ENCODE data around the gene FOXR1. TPM values are rescaled to one million over a fixed set of nuclear protein-coding genes. Genes with fewer than 3 reads are reported as not detected.

FOXR1 gene
- total RNA-seq, 4 donors from 2014 or later: not detected

GRCh38 chr11:118927554-118928100 is 43.9 kb upstream of the FOXR1 start:
- no peak for TF ChIP-seq CTCF (IDR thresholded peaks at IDR 0.05; ENCODE audit: low read depth)

GRCh38 chr11:118928101-118928869 is 43.3 kb upstream of the FOXR1 start:
- no peak for TF ChIP-seq CTCF (IDR thresholded peaks at IDR 0.05; ENCODE audit: low read depth)

GRCh38 chr11:118928870-118929500 is 42.6 kb upstream of the FOXR1 start:
- TF ChIP-seq CTCF (IDR thresholded peaks at IDR 0.05; ENCODE audit: low read depth): no peak

GRCh38 chr11:118929501-118930093 is 42.0 kb upstream of the FOXR1 start:
- no peak for TF ChIP-seq CTCF (IDR thresholded peaks at IDR 0.05; ENCODE audit: low read depth)

- no peak for TF ChIP-seq CTCF (IDR thresholded peaks at IDR 0.05; ENCODE audit: low read depth)
These were observed 41.4 kb upstream of the FOXR1 start for GRCh38 chr11:118930094-118930712.

- no peak for TF ChIP-seq CTCF (IDR thresholded peaks at IDR 0.05; ENCODE audit: low read depth)
These were observed 40.0 kb upstream of the FOXR1 start for GRCh38 chr11:118931571-118931970.

GRCh38 chr11:118933486-118933885 is 38.1 kb upstream of the FOXR1 start:
- TF ChIP-seq CTCF (IDR thresholded peaks at IDR 0.05; ENCODE audit: low read depth): no peak
